ENCODE data around the gene TFPI. TPM values are rescaled to one million over a fixed set of nuclear protein-coding genes. Genes with fewer than 3 reads are reported as not detected.

Gene TFPI
- total RNA-seq, 1 experiment from 2014 or later, result 29.1 TPM

DNA sequence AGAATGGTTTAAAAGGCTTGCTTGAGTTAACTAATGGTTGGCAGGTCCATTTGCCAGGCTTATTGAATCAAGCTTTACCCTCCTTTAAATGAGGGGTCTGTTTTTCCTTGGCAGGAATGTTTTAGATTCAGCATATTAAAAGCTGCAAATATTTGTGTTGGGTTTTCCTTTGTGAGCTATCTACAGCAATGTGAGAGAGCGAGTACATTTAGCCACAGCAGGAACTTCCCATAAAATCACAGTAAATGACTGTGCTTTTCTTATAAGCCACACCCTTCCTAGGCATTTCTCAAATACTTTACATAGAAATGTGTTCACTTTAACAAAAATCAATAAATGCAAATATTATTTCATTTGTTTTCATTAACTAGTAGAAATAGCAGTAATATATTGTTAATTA lies 130.1 kb downstream of the TFPI start:
- H3K9ac ChIP-seq (ENCODE audit: low read length), result no peak overlapping the region
- intact Hi-C loops (cut with micrococcal nuclease), result no loop called here
- TF ChIP-seq EZH2 (IDR thresholded peaks at IDR 0.05) (no peak), SP1 (IDR thresholded peaks at IDR 0.05; ENCODE audit: low read depth) (no peak), SRF (IDR thresholded peaks at IDR 0.05; ENCODE audit: low read depth) (no peak), ZBTB33 (IDR thresholded peaks at IDR 0.05; ENCODE audit: extremely low read depth, insufficient replicate concordance, low read length) (no peak), RAD21 (IDR thresholded peaks at IDR 0.05; ENCODE audit: low read depth) (no peak), ZNF274 (IDR thresholded peaks at IDR 0.05; ENCODE audit: low read depth, low read length) (no peak), EGR1 (IDR thresholded peaks at IDR 0.05; ENCODE audit: low read depth) (no peak), TCF7L2 (IDR thresholded peaks at IDR 0.05; ENCODE audit: borderline replicate concordance, extremely low read depth, insufficient read depth, insufficient read length) (no peak)
- TF ChIP-seq, protein P1, sequence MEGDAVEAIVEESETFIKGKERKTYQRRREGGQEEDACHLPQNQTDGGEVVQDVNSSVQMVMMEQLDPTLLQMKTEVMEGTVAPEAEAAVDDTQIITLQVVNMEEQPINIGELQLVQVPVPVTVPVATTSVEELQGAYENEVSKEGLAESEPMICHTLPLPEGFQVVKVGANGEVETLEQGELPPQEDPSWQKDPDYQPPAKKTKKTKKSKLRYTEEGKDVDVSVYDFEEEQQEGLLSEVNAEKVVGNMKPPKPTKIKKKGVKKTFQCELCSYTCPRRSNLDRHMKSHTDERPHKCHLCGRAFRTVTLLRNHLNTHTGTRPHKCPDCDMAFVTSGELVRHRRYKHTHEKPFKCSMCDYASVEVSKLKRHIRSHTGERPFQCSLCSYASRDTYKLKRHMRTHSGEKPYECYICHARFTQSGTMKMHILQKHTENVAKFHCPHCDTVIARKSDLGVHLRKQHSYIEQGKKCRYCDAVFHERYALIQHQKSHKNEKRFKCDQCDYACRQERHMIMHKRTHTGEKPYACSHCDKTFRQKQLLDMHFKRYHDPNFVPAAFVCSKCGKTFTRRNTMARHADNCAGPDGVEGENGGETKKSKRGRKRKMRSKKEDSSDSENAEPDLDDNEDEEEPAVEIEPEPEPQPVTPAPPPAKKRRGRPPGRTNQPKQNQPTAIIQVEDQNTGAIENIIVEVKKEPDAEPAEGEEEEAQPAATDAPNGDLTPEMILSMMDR (IDR thresholded peaks at IDR 0.05 in 2 of 3, conservative IDR thresholded peaks at IDR 0.05 in 1 of 3; ENCODE audit: borderline replicate concordance in 1 of 3, insufficient read depth in 1 of 3, low read depth in 2 of 3, low read length in 2 of 3), result no peak
- no TSS peak for BruUV-seq (replicated peaks)
- POLR2A ChIA-PET, result no interaction called here
- ATAC-seq, result no peak
- CTCF ChIA-PET, result no interaction called here
- H3K4me1 ChIP-seq (ENCODE audit: control insufficient read depth in 1 of 2, insufficient read depth in 2 of 2, low read length in 2 of 2), result peaks cover 0 to 4% of the 10 kb centered on the region in 2 experiments; a peak in 1 of 4 replicates
- H3K9me3 ChIP-seq (ENCODE audit: control insufficient read depth in 1 of 2, insufficient read depth in 1 of 2, low read depth in 1 of 2, low read length in 2 of 2), result no peaks in the 10 kb centered on the region
- H3K4me3 ChIP-seq (replicated peaks in 1 of 2; ENCODE audit: low read depth in 1 of 2, low read length in 2 of 2), result no peak overlapping the region
- no peaks in the 10 kb centered on the region for H3K79me2 ChIP-seq (ENCODE audit: insufficient read depth, low read length)
- H3K4me2 ChIP-seq (ENCODE audit: low read length), result no peak overlapping the region
- H3K9me2 ChIP-seq (ENCODE audit: insufficient read depth), result no peaks in the 10 kb centered on the region; the same call in 1 of the 2 replicates
- peak overlapping the region; percentile 16 for H2AFZ ChIP-seq (ENCODE audit: low read depth, low read length, poor library complexity, severe bottlenecking)
- no peaks in the 10 kb centered on the region for H3K36me3 ChIP-seq (ENCODE audit: control insufficient read depth in 1 of 2, insufficient read depth in 2 of 2, low read length in 2 of 2)
- no peak overlapping the region for H3K27ac ChIP-seq (ENCODE audit: low read depth, low read length)
- no peak for DNase-seq (ENCODE audit: low read depth, low spot score)
- RAD21 ChIA-PET (ENCODE audit: low non-redundant PET in 1 of 2, low total read pairs in 2 of 2, uncharacterized antibody in 2 of 2, unreplicated experiment in 2 of 2), result no interaction called here
- H4K20me1 ChIP-seq (ENCODE audit: insufficient read depth), result no peaks in the 10 kb centered on the region
- no peaks in the 10 kb centered on the region for H3K27me3 ChIP-seq (ENCODE audit: insufficient read depth, low read length)

All from HCT116 (cell line).